ENCODE measurements around the gene RPS6KA2. TPM values are rescaled to one million over a fixed set of nuclear protein-coding genes. Genes with fewer than 3 reads are reported as not detected.

Gene RPS6KA2
- total RNA-seq, 1 experiment from 2014 or later: 18.5 TPM

GRCh38 chr6:166667796-166668610 is 41.0 kb upstream of the RPS6KA2 start:
- no peak overlapping the region for H3K4me2 ChIP-seq
- CTCF ChIA-PET: no interaction called here
- BruUV-seq (replicated peaks): no TSS peak

GRCh38 chr6:166664135-166664534 is 37.1 kb upstream of the RPS6KA2 start:
- H4K20me1 ChIP-seq (ENCODE audit: insufficient read depth): no peaks in the 10 kb centered on the region
- CTCF ChIA-PET: no interaction called here
- no peaks in the 10 kb centered on the region for H3K9me3 ChIP-seq (ENCODE audit: insufficient read depth, low read depth)
- TF ChIP-seq EZH2 (IDR thresholded peaks at IDR 0.05; ENCODE audit: low read depth) (no peak), CTCF (conservative IDR thresholded peaks at IDR 0.05) (no peak)
- H3K9me2 ChIP-seq (ENCODE audit: insufficient read depth): no peaks in the 10 kb centered on the region
- peaks cover 12% of the 10 kb centered on the region; the same call in 1 of the 2 replicates for H3K27me3 ChIP-seq (ENCODE audit: insufficient read depth, low read depth)
- intact Hi-C loops (cut with micrococcal nuclease; ENCODE audit: unreplicated experiment): no loop called here
- H3K4me3 ChIP-seq: no peak overlapping the region
- no peak overlapping the region for H2AFZ ChIP-seq
- BruUV-seq (replicated peaks): no TSS peak
- H3K4me1 ChIP-seq (replicated peaks; ENCODE audit: insufficient read depth): no peaks in the 10 kb centered on the region
- POLR2A ChIA-PET (ENCODE audit: unreplicated experiment): interaction anchor here (0.7 kb wide), 1 partner anchor 27 kb away, joined by 8 read pairs; no protein-coding TSS in a partner anchor
- no peaks in the 10 kb centered on the region for H3K36me3 ChIP-seq (ENCODE audit: low read depth)
- no peak for DNase-seq
- H3K27ac ChIP-seq: no peak overlapping the region
- no peaks in the 10 kb centered on the region for H3F3A ChIP-seq (ENCODE audit: insufficient read depth, low read depth)
- H3K4me2 ChIP-seq: no peak overlapping the region
- no peaks in the 10 kb centered on the region for H3K79me2 ChIP-seq (ENCODE audit: low read depth)

More at GRCh38 chr6:166667796-166668610, 41.0 kb upstream of the RPS6KA2 start:
- no peak for DNase-seq
- no peaks in the 10 kb centered on the region for H3K9me3 ChIP-seq (ENCODE audit: insufficient read depth, low read depth)
- no peaks in the 10 kb centered on the region for H3K4me1 ChIP-seq (replicated peaks; ENCODE audit: insufficient read depth)
- no peaks in the 10 kb centered on the region for H3K9me2 ChIP-seq (ENCODE audit: insufficient read depth)
- H3K27ac ChIP-seq: no peak overlapping the region
- POLR2A ChIA-PET (ENCODE audit: unreplicated experiment): no interaction called here
- H2AFZ ChIP-seq: no peak overlapping the region
- no peaks in the 10 kb centered on the region for H4K20me1 ChIP-seq (ENCODE audit: insufficient read depth)
- no peaks in the 10 kb centered on the region for H3F3A ChIP-seq (ENCODE audit: insufficient read depth, low read depth)
- TF ChIP-seq EZH2 (IDR thresholded peaks at IDR 0.05; ENCODE audit: low read depth): no peak
- no peak for TF ChIP-seq CTCF (conservative IDR thresholded peaks at IDR 0.05)
- peaks cover 6% of the 10 kb centered on the region; the same call in 1 of the 2 replicates for H3K27me3 ChIP-seq (ENCODE audit: insufficient read depth, low read depth)
- H3K4me3 ChIP-seq: no peak overlapping the region
- intact Hi-C loops (cut with micrococcal nuclease; ENCODE audit: unreplicated experiment): no loop called here
- H3K36me3 ChIP-seq (ENCODE audit: low read depth): no peaks in the 10 kb centered on the region
- no peaks in the 10 kb centered on the region for H3K79me2 ChIP-seq (ENCODE audit: low read depth)

GRCh38 chr6:166663568-166663967 is 36.5 kb upstream of the RPS6KA2 start:
- DNase-seq: no peak
- no peak overlapping the region for H3K4me3 ChIP-seq
- ChIA-PET POLR2A (ENCODE audit: unreplicated experiment) (no interaction called here), CTCF (no interaction called here)
- H3F3A ChIP-seq (ENCODE audit: insufficient read depth, low read depth): no peaks in the 10 kb centered on the region
- H4K20me1 ChIP-seq (ENCODE audit: insufficient read depth): no peaks in the 10 kb centered on the region
- TF ChIP-seq CTCF (conservative IDR thresholded peaks at IDR 0.05): no peak
- no peak for TF ChIP-seq EZH2 (IDR thresholded peaks at IDR 0.05; ENCODE audit: low read depth)
- H3K4me2 ChIP-seq: no peak overlapping the region
- H3K79me2 ChIP-seq (ENCODE audit: low read depth): no peaks in the 10 kb centered on the region
- H3K27me3 ChIP-seq (ENCODE audit: insufficient read depth, low read depth): peaks cover 17% of the 10 kb centered on the region; the same call in 1 of the 2 replicates
- intact Hi-C loops (cut with micrococcal nuclease; ENCODE audit: unreplicated experiment): no loop called here
- H3K27ac ChIP-seq: no peak overlapping the region
- BruUV-seq (replicated peaks): no TSS peak
- no peaks in the 10 kb centered on the region for H3K9me3 ChIP-seq (ENCODE audit: insufficient read depth, low read depth)
- no peaks in the 10 kb centered on the region for H3K36me3 ChIP-seq (ENCODE audit: low read depth)
- no peaks in the 10 kb centered on the region for H3K4me1 ChIP-seq (replicated peaks; ENCODE audit: insufficient read depth)
- no peaks in the 10 kb centered on the region for H3K9me2 ChIP-seq (ENCODE audit: insufficient read depth)
- no peak overlapping the region for H2AFZ ChIP-seq
